ENCODE results near the gene NCK1. TPM values are rescaled to one million over a fixed set of nuclear protein-coding genes. Genes with fewer than 3 reads are reported as not detected.

Gene NCK1
- 22.0 to 29.9 TPM (median 22.4 TPM) in 5 replicates for total RNA-seq (2022; extraction: Qiagen RNA extraction)

GRCh38 chr3:136861890-136862616, at the start of gene NCK1:
NCK1 (plus strand) TSS chr3:136862208; CDS start chr3:136928002, 65,794 bp downstream.

GRCh38 chr3:136818769-136819391, 43.1 kb upstream of the NCK1 start, which contains the start of gene SLC35G2:
SLC35G2 (plus strand) TSS chr3:136819126; CDS start chr3:136854461, 35,335 bp downstream.

GRCh38 chr3:136957751-136958288, 95.8 kb downstream of the NCK1 start, which contains the start of gene IL20RB:
IL20RB (plus strand) TSS chr3:136957983; CDS start chr3:136958114, 131 bp downstream.

Other genes with a start within 250 kb of the NCK1 start
- 7.8 to 9.3 TPM (median 9.0 TPM) in 5 replicates for gene STAG1, start 109.8 kb upstream of the NCK1 start, total RNA-seq (2022; extraction: Qiagen RNA extraction)
- 26.5 to 31.1 TPM (median 28.0 TPM) in 5 replicates for gene SLC35G2, start 43.1 kb upstream of the NCK1 start, total RNA-seq (2022; extraction: Qiagen RNA extraction)
- gene IL20RB, start 95.8 kb downstream of the NCK1 start, total RNA-seq (2022; extraction: Qiagen RNA extraction) = 0.77 to 1.1 TPM (median 0.97 TPM) in 5 replicates

Data from A549 treated with Mapracorat at 1 μM for 4 hours (cell line).